GM23338 (cell line): ENCODE measurements around the gene TNFRSF6B.

Experiments
- CREB1 ChIP-seq: fragments of 250-450 bp; sonication (Bioruptor Pico); IDR thresholded peaks from 2 replicates; pipeline ENCODE4 v1.5.0; 2020; ENCODE audit warnings: low read depth, mild to moderate bottlenecking, moderate library complexity
- EZH2 ChIP-seq: fragments of 200-600 bp; sonication (generic); IDR thresholded peaks from one replicate; pipeline ENCODE4 v1.8.0; 2017; ENCODE audit warnings: antibody characterized with exemption, mild to moderate bottlenecking, low read depth; ENCODE audit not compliant: unreplicated experiment
- EZH2phosphoT487 ChIP-seq: fragments of 200-600 bp; sonication (generic); IDR thresholded peaks from one replicate; pipeline ENCODE4 v1.8.1; 2018; ENCODE audit warnings: antibody characterized with exemption; ENCODE audit not compliant: unreplicated experiment
- JUNB ChIP-seq: IDR thresholded peaks from one replicate; pipeline ENCODE4 v1.6.1; 2016; ENCODE audit warnings: antibody characterized with exemption; ENCODE audit not compliant: unreplicated experiment
- NANOG ChIP-seq: IDR thresholded peaks from 2 replicates; pipeline ENCODE4 v1.6.1; 2016; ENCODE audit warnings: antibody characterized with exemption, borderline replicate concordance
- POLR2AphosphoS5 ChIP-seq: IDR thresholded peaks from 2 replicates; pipeline ENCODE4 v1.6.1; 2016; ENCODE audit warnings: antibody characterized with exemption, low read depth
- ZNF331 ChIP-seq: fragments of 250-450 bp; sonication (Bioruptor Pico); IDR thresholded peaks from 2 replicates; pipeline ENCODE4 v1.5.0; 2020; ENCODE audit warnings: low read depth, mild to moderate bottlenecking, moderate library complexity
- TF ChIP-seq, protein P1 (sequence below), 2 experiments: fragments of 200-600 bp in 1 of 2; sonication (generic) in 1 of 2; conservative IDR thresholded peaks; 2 replicates each; pipeline versions ENCODE4 v1.5.1 to v1.6.1; 2016 to 2017; ENCODE audit warnings: antibody characterized with exemption in 2 of 2, low read depth in 2 of 2, mild to moderate bottlenecking in 2 of 2, moderate library complexity in 1 of 2
- TF ChIP-seq, protein P2 (sequence below): IDR thresholded peaks from one replicate; pipeline ENCODE4 v1.6.1; 2018; ENCODE audit warnings: antibody characterized with exemption; ENCODE audit not compliant: unreplicated experiment
- TF ChIP-seq, protein P3 (sequence below): IDR thresholded peaks from 2 replicates; pipeline ENCODE4 v1.6.1; 2016; ENCODE audit warnings: antibody characterized with exemption

DNA sequence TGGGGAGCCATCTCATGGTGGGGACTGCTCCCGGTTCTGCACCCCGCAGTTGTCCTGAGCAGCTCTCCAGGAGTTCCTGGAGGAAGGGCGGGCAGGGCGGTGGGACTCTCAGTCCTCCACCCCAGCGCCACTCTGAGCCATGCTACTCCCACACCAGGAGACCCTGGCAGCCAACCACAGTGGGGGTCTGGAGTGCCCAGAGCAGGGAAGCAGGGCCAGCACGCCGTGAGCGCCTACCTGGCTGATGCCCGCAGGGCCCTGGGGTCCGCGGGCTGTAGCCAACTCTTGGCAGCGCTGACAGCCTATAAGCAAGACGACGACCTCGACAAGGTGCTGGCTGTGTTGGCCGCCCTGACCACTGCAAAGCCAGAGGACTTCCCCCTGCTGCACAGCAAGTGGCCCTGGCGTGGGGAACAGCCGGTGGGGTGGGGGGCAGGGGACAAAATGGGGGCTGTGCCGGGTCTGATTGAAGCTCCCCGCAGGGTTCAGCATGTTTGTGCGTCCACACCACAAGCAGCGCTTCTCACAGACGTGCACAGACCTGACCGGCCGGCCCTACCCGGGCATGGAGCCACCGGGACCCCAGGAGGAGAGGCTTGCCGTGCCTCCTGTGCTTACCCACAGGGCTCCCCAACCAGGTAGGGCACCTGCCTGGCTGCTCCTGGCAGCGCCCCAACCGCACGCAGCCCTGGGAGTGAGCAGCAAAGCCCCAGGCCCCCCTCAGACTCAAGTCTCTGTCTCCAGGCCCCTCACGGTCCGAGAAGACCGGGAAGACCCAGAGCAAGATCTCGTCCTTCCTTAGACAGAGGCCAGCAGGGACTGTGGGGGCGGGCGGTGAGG is 1.6 kb upstream of the TNFRSF6B start:
- TF ChIP-seq EZH2 = no peak
- TF ChIP-seq, protein P1, sequence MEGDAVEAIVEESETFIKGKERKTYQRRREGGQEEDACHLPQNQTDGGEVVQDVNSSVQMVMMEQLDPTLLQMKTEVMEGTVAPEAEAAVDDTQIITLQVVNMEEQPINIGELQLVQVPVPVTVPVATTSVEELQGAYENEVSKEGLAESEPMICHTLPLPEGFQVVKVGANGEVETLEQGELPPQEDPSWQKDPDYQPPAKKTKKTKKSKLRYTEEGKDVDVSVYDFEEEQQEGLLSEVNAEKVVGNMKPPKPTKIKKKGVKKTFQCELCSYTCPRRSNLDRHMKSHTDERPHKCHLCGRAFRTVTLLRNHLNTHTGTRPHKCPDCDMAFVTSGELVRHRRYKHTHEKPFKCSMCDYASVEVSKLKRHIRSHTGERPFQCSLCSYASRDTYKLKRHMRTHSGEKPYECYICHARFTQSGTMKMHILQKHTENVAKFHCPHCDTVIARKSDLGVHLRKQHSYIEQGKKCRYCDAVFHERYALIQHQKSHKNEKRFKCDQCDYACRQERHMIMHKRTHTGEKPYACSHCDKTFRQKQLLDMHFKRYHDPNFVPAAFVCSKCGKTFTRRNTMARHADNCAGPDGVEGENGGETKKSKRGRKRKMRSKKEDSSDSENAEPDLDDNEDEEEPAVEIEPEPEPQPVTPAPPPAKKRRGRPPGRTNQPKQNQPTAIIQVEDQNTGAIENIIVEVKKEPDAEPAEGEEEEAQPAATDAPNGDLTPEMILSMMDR (conservative IDR thresholded peaks at IDR 0.05; ENCODE audit: low read depth in 2 of 2) = no peak
- TF ChIP-seq CREB1 (CRISPR knock-in tag) = no peak
- TF ChIP-seq, protein P2, sequence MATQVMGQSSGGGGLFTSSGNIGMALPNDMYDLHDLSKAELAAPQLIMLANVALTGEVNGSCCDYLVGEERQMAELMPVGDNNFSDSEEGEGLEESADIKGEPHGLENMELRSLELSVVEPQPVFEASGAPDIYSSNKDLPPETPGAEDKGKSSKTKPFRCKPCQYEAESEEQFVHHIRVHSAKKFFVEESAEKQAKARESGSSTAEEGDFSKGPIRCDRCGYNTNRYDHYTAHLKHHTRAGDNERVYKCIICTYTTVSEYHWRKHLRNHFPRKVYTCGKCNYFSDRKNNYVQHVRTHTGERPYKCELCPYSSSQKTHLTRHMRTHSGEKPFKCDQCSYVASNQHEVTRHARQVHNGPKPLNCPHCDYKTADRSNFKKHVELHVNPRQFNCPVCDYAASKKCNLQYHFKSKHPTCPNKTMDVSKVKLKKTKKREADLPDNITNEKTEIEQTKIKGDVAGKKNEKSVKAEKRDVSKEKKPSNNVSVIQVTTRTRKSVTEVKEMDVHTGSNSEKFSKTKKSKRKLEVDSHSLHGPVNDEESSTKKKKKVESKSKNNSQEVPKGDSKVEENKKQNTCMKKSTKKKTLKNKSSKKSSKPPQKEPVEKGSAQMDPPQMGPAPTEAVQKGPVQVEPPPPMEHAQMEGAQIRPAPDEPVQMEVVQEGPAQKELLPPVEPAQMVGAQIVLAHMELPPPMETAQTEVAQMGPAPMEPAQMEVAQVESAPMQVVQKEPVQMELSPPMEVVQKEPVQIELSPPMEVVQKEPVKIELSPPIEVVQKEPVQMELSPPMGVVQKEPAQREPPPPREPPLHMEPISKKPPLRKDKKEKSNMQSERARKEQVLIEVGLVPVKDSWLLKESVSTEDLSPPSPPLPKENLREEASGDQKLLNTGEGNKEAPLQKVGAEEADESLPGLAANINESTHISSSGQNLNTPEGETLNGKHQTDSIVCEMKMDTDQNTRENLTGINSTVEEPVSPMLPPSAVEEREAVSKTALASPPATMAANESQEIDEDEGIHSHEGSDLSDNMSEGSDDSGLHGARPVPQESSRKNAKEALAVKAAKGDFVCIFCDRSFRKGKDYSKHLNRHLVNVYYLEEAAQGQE = no peak
- TF ChIP-seq EZH2phosphoT487 = no peak
- TF ChIP-seq JUNB = no peak
- no peak for TF ChIP-seq POLR2AphosphoS5
- no peak for TF ChIP-seq ZNF331 (CRISPR knock-in tag)
- TF ChIP-seq, protein P3, sequence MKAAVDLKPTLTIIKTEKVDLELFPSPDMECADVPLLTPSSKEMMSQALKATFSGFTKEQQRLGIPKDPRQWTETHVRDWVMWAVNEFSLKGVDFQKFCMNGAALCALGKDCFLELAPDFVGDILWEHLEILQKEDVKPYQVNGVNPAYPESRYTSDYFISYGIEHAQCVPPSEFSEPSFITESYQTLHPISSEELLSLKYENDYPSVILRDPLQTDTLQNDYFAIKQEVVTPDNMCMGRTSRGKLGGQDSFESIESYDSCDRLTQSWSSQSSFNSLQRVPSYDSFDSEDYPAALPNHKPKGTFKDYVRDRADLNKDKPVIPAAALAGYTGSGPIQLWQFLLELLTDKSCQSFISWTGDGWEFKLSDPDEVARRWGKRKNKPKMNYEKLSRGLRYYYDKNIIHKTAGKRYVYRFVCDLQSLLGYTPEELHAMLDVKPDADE = no peak
- TF ChIP-seq NANOG = no peak
